Ascending aorta (tissue), 2 donors: ENCODE results near the gene CBLC. TPM values are rescaled to one million over a fixed set of nuclear protein-coding genes. Genes with fewer than 3 reads are reported as not detected.

ENCODE experiments used
- DNase-seq, 2 donors: peaks; one replicate each; pipeline ENCODE4 v3.0.0-alpha.2; 2019; ENCODE audit warnings: low spot score in 2 of 2
- H3K27ac ChIP-seq, 2 donors: fragments of 200-600 bp; sonication (generic); one replicate each; pipeline ENCODE4 v1.5.1; 2016 to 2017; ENCODE audit warnings: mild to moderate bottlenecking in 1 of 2
- H3K27me3 ChIP-seq: fragments of 200-600 bp; sonication (generic); one replicate; pipeline ENCODE4 v1.5.1; 2017
- H3K36me3 ChIP-seq, 2 donors: fragments of 200-600 bp; sonication (generic); one replicate each; pipeline ENCODE4 v1.5.1; 2016
- H3K4me1 ChIP-seq, 2 donors: fragments of 200-600 bp; sonication (generic); one replicate each; pipeline ENCODE4 v1.5.1; 2016 to 2017; ENCODE audit warnings: mild to moderate bottlenecking in 1 of 2
- H3K4me3 ChIP-seq, 2 donors: fragments of 200-600 bp; sonication (generic); one replicate each; pipeline ENCODE4 v1.5.1; 2016 to 2017; ENCODE audit warnings: mild to moderate bottlenecking in 1 of 2
- H3K9me3 ChIP-seq, 2 donors: fragments of 200-600 bp; sonication (generic); one replicate each; pipeline ENCODE4 v1.5.1; 2016
- CTCF ChIP-seq, 3 experiments: fragments of 200-600 bp in 2 of 3; fragments of 450-650 bp in 1 of 3; sonication (generic) in 2 of 3; IDR thresholded peaks; one replicate each; pipeline ENCODE4 v1.5.1; 2016 to 2019; ENCODE audit warnings: antibody characterized with exemption in 3 of 3, mild to moderate bottlenecking in 1 of 3, moderate library complexity in 1 of 3
- intact Hi-C: fragments of 100-400 bp; cut with DNase I; formaldehyde crosslinking; loops from one replicate; pipeline ENCODE4 v1.15.1; 2023
- total RNA-seq: library from RNA; depleted of rRNA; stranded (reverse); fragments of >200 nt; gene quantifications from one replicate; pipeline ENCODE4 v1.1.0, GENCODE V29; 2016

CBLC gene
- total RNA-seq, 1 donor from 2014 or later: not detected

GRCh38 chr19:44841231-44841630 is 63.5 kb downstream of the CBLC start:
- no peak overlapping the region for H3K27ac ChIP-seq
- H3K27me3 ChIP-seq: no peaks in the 10 kb centered on the region
- DNase-seq: no peak
- intact Hi-C loops: no loop called here
- H3K4me3 ChIP-seq: no peak overlapping the region
- no peaks in the 10 kb centered on the region for H3K36me3 ChIP-seq
- peaks cover 0 to 12% of the 10 kb centered on the region in 2 donors for H3K4me1 ChIP-seq
- H3K9me3 ChIP-seq: no peaks in the 10 kb centered on the region
- TF ChIP-seq CTCF (IDR thresholded peaks at IDR 0.05): no peak

- intact Hi-C loops: loop anchor here (2.0 to 5.0 kb wide), 3 partner anchors 36 to 332 kb away; partner anchors contain the start of genes BCAM, BLOC1S3 and TRAPPC6A
- H3K4me1 ChIP-seq: peaks cover 8 to 26% of the 10 kb centered on the region in 2 donors
- peak overlapping the region; percentile 97 to 99 for H3K4me3 ChIP-seq
Measured at GRCh38 chr19:44845286-44845611, 67.6 kb downstream of the CBLC start.

DNA sequence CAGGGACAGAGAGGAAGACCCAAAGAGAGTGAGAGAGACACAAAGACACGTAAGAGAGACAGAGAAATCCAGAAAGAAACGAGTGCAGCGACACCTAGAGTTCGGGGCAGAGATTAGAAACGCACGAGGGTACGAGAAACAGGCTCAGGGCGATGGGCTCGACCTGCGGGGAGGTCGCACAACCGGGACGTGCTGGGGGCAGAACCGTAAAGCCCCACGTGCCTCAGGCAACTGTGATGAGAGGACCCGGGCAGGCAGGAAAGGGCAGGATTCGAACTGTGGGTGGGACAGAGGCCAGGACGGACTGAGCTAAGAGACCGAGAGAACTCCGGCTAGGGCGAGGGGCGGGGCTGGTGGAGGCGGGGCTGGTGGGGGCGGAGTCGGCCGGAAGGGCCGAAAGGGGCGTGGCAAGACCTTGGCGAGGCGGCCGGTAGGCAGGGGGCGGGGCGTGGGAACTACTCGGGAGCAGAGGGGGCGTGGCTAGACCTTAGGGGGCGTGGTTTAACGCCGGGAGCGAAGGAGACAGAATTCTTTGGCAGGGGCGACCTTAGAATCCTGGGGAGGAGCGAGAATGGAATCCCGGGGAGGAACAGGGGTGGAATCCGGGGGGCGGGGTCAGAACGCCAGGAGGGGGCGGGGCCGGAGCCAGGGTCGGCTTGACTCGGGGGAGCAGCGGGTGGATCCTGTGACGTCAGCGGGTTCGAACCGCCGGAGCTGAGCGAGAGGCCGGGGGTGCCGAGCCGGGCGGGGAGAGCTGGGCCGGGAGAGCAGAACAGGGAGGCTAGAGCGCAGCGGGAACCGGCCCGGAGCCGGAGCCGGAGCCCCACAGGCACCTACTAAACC is 68.1 kb downstream of the CBLC start, which contains the start of gene NECTIN2:
Gene NECTIN2, plus strand, starts transcription at position 686 of the 843 bp plus-strand sequence. CDS start 229 bp downstream, outside the sequence.
- H3K9me3 ChIP-seq: no peaks in the 10 kb centered on the region
- H3K4me3 ChIP-seq: peak within 1 kb of the TSS; percentile 97 to 99
- H3K27me3 ChIP-seq: no peaks in the 10 kb centered on the region
- peak; percentile 97 to 100 for DNase-seq
- intact Hi-C loops: loop anchor here (2.0 to 5.0 kb wide), 3 partner anchors 37 to 331 kb away; partner anchors contain the start of genes BCAM, BLOC1S3 and TRAPPC6A
- H3K4me1 ChIP-seq: peaks cover 8 to 26% of the 10 kb centered on the region in 2 donors
- peak; percentile 73 to 82 (median 80) for TF ChIP-seq CTCF (IDR thresholded peaks at IDR 0.05)
- H3K27ac ChIP-seq: peak within 1 kb of the TSS; percentile 96 to 98
- H3K36me3 ChIP-seq: no peaks in the 10 kb centered on the region

More at GRCh38 chr19:44845286-44845611, 67.6 kb downstream of the CBLC start:
- no peaks in the 10 kb centered on the region for H3K9me3 ChIP-seq
- H3K27ac ChIP-seq: peak overlapping the region; percentile 73 to 74
- H3K36me3 ChIP-seq: no peaks in the 10 kb centered on the region
- H3K27me3 ChIP-seq: no peaks in the 10 kb centered on the region
- DNase-seq: peak in 1 of 2 donors; percentile 75
- no peak for TF ChIP-seq CTCF (IDR thresholded peaks at IDR 0.05)

GRCh38 chr19:44846455-44847143 is 68.9 kb downstream of the CBLC start:
- Histone ChIP-seq H3K4me3 (peak overlapping the region; percentile 97 to 99), H3K9me3 (no peaks in the 10 kb centered on the region), H3K36me3 (no peaks in the 10 kb centered on the region), H3K27ac (peak overlapping the region; percentile 96 to 98), H3K27me3 (no peaks in the 10 kb centered on the region), H3K4me1 (peaks cover 8 to 26% of the 10 kb centered on the region in 2 donors)
- DNase-seq: no peak
- no peak for TF ChIP-seq CTCF (IDR thresholded peaks at IDR 0.05)
- intact Hi-C loops: loop anchor here (1.0 to 5.0 kb wide), 3 partner anchors 44 to 331 kb away; partner anchors contain the start of genes BLOC1S3 and TRAPPC6A

DNA sequence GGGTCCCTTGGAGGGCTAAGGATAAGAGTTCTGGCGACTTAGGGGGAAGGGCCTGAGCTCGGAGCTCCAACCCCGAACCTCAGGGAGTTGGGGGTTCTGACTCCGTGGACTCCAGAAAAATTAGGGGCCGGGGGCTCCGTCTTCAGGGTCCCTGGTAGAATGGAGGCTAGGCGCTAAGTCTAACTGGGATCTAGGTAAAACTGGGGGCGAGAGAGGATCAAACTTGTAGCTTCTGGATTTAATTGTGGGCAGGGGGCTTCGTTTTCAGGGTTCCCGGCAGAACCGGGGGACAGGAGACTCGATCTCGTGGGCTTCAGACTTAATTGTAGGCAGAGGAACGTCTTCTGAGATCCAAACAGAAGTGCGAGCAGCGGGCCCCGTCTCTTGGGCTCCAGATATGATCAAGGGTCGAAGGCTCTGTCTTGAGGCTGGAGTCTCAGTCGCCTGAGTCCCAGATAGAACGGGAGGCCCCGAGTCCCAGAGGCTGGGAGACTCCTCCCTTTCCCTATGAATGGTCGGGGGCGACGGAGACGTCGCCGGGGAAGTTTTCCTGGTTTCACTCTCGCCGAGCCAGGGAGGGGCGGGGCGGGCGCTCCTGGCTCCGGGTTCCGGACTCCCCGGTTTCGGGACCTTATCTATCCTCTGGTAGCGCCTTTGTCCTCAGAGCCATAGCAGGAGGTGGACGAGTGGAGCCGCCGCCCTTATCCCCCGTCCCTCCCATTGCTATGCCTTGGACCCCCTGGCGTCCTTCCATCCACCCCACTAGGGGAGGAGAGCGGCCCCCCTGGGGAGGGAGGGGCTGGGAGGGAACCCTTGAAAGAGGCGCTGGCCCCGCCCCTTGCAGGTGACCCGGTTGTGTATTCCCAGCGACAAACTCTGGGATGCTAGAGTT is 69.7 kb downstream of the CBLC start:
- no peak for TF ChIP-seq CTCF (IDR thresholded peaks at IDR 0.05)
- Histone ChIP-seq H3K9me3 (no peaks in the 10 kb centered on the region), H3K4me1 (peaks cover 8 to 26% of the 10 kb centered on the region in 2 donors), H3K27me3 (no peaks in the 10 kb centered on the region), H3K4me3 (peak overlapping the region; percentile 97 to 99), H3K27ac (peak overlapping the region; percentile 96 to 98), H3K36me3 (no peaks in the 10 kb centered on the region)
- DNase-seq: peak; percentile 51 to 85
- intact Hi-C loops: loop anchor here (1.0 to 5.0 kb wide), 3 partner anchors 43 to 330 kb away; partner anchors contain the start of genes BLOC1S3 and TRAPPC6A
